ENCODE data around the gene CHKA.

CHKA gene

GRCh38 chr11:68037411-68038225, 83.6 kb downstream of the CHKA start:
- TF ChIP-seq ZBTB7A (IDR thresholded peaks at IDR 0.05; ENCODE audit: low read depth) (no peak), RAD21 (IDR thresholded peaks at IDR 0.05; ENCODE audit: low read depth) (no peak), CREB1 (IDR thresholded peaks at IDR 0.05; ENCODE audit: low read depth) (no peak), EP300 (IDR thresholded peaks at IDR 0.05; ENCODE audit: borderline replicate concordance) (no peak), NFIC (IDR thresholded peaks at IDR 0.05) (no peak)

DNA sequence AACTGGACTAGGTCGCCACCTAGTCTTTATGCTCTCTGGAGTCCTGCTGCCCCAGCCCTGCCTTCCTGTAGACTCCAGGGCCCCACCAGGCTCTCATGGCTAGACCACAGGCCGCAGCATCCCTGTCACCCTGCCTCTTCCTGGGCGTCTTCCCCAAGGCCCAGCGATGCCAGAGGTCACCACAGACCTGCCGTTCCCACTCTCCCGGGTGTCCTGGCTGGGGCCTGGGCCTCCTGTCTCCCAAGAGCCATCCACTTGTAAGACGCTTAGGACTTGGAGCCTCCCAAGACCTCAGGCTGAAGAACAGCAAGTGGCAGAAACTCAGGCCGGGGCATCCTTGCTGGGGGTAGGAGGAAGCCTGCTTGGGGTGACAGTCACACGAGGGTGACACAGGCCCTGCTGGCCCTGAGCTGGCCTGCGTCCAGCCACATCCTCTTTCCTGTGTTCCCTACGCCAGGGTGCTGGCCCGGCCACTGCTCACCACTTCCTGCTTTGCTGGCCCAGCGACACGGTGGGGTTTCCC, 84.4 kb downstream of the CHKA start:
- TF ChIP-seq CEBPB (IDR thresholded peaks at IDR 0.05) (no peak), EP300 (IDR thresholded peaks at IDR 0.05; ENCODE audit: borderline replicate concordance) (no peak), USF1 (IDR thresholded peaks at IDR 0.05) (no peak), YY1 (IDR thresholded peaks at IDR 0.05; ENCODE audit: low read depth) (no peak), RAD21 (IDR thresholded peaks at IDR 0.05; ENCODE audit: low read depth) (no peak), ZBTB7A (IDR thresholded peaks at IDR 0.05; ENCODE audit: low read depth) (no peak), CREB1 (IDR thresholded peaks at IDR 0.05; ENCODE audit: low read depth) (no peak), MAX (IDR thresholded peaks at IDR 0.05) (no peak), FOXM1 (IDR thresholded peaks at IDR 0.05; ENCODE audit: borderline replicate concordance, low read depth) (no peak), EGR1 (IDR thresholded peaks at IDR 0.05) (no peak), NFIC (IDR thresholded peaks at IDR 0.05) (no peak), TAF1 (IDR thresholded peaks at IDR 0.05; ENCODE audit: low read depth) (no peak), TCF12 (IDR thresholded peaks at IDR 0.05; ENCODE audit: low read depth) (no peak), TEAD4 (IDR thresholded peaks at IDR 0.05) (no peak)
- TF ChIP-seq, protein P1, sequence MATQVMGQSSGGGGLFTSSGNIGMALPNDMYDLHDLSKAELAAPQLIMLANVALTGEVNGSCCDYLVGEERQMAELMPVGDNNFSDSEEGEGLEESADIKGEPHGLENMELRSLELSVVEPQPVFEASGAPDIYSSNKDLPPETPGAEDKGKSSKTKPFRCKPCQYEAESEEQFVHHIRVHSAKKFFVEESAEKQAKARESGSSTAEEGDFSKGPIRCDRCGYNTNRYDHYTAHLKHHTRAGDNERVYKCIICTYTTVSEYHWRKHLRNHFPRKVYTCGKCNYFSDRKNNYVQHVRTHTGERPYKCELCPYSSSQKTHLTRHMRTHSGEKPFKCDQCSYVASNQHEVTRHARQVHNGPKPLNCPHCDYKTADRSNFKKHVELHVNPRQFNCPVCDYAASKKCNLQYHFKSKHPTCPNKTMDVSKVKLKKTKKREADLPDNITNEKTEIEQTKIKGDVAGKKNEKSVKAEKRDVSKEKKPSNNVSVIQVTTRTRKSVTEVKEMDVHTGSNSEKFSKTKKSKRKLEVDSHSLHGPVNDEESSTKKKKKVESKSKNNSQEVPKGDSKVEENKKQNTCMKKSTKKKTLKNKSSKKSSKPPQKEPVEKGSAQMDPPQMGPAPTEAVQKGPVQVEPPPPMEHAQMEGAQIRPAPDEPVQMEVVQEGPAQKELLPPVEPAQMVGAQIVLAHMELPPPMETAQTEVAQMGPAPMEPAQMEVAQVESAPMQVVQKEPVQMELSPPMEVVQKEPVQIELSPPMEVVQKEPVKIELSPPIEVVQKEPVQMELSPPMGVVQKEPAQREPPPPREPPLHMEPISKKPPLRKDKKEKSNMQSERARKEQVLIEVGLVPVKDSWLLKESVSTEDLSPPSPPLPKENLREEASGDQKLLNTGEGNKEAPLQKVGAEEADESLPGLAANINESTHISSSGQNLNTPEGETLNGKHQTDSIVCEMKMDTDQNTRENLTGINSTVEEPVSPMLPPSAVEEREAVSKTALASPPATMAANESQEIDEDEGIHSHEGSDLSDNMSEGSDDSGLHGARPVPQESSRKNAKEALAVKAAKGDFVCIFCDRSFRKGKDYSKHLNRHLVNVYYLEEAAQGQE (IDR thresholded peaks at IDR 0.05; ENCODE audit: low read depth) = no peak

DNA sequence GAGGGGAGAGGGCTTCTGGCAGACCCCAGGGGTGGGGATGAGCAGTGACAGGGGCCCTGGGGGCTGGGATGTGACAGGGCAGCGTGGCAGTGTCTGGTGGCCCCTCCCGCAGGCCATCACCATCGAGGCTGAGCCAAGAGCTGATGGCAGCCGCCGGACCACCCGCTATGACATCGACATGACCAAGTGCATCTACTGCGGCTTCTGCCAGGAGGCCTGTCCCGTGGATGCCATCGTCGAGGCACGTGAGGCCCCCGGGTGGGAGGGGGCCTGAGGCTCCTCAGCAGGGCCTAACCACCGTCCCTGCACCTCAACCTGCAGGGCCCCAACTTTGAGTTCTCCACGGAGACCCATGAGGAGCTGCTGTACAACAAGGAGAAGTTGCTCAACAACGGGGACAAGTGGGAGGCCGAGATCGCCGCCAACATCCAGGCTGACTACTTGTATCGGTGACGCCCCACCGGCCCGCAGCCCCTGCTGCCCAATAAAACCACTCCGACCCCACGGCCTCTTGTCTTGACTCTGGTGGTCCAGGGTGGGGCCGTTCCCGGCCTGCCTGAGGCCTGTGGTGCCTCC, 85.0 kb downstream of the CHKA start:
- TF ChIP-seq USF1 (IDR thresholded peaks at IDR 0.05) (no peak), YY1 (IDR thresholded peaks at IDR 0.05; ENCODE audit: low read depth) (no peak), MAX (IDR thresholded peaks at IDR 0.05) (no peak), TCF12 (IDR thresholded peaks at IDR 0.05; ENCODE audit: low read depth) (no peak), TEAD4 (IDR thresholded peaks at IDR 0.05) (no peak), ZBTB7A (IDR thresholded peaks at IDR 0.05; ENCODE audit: low read depth) (no peak), EP300 (IDR thresholded peaks at IDR 0.05; ENCODE audit: borderline replicate concordance) (no peak), CREB1 (IDR thresholded peaks at IDR 0.05; ENCODE audit: low read depth) (no peak), TAF1 (IDR thresholded peaks at IDR 0.05; ENCODE audit: low read depth) (no peak), FOXM1 (IDR thresholded peaks at IDR 0.05; ENCODE audit: borderline replicate concordance, low read depth) (no peak), NFIC (IDR thresholded peaks at IDR 0.05) (no peak), RAD21 (IDR thresholded peaks at IDR 0.05; ENCODE audit: low read depth) (no peak)
- TF ChIP-seq, protein P1 (IDR thresholded peaks at IDR 0.05; ENCODE audit: low read depth) = no peak

DNA sequence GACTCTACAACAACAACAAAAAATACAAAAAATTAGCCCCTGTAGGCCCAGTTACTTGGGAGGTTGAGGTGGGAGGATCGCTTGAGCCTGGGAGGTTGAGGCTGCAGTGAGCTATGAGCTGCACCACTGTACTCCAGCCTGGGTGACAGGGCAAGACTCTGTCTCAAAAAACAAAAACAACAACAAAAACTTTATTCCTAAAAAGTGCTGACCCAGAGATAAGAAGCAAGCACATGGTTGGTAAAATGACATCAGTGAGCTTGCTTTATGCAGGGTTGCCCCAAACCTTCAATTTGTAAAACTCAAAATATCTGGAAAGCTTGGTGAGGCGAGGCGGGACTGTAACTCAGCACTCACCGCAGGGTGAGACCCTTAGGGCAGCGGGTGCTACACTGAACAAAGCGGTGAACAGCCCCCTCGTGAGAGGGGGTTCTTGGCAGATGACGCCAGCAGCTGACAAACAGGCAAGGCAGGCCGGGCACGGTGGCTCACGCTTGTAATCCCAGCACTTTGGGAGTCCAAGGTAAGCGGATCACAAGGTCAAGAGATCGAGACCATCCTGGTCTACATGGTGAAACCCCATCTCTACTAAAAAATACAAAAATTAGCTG, 85.8 kb downstream of the CHKA start:
- no peak for TF ChIP-seq YY1 (IDR thresholded peaks at IDR 0.05; ENCODE audit: low read depth)
- no peak for TF ChIP-seq ZBTB7A (IDR thresholded peaks at IDR 0.05; ENCODE audit: low read depth)

DNA sequence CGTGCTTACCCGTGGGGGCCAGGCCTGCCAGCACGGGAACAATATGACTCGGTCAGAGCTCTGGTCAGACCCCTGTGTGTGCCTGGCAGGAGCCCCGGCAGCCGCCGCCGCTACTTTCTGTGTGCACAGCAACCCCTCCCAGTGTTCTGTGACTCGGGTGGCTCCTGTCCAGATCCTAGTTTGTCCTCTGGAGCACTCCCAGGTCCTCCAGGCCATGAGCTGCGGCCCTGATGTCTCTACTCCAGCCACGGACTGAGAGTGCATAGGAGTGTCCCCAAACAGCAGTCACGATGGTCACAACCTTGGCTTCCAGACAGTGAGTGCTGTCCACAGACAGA, 87.5 kb downstream of the CHKA start:
- no peak for TF ChIP-seq YY1 (IDR thresholded peaks at IDR 0.05; ENCODE audit: low read depth)
- TF ChIP-seq TCF12 (IDR thresholded peaks at IDR 0.05; ENCODE audit: low read depth) = no peak
- TF ChIP-seq NFIC (IDR thresholded peaks at IDR 0.05) = no peak
